HepG2 (cell line): ENCODE data around the gene PRDX3. TPM values are rescaled to one million over a fixed set of nuclear protein-coding genes. Genes with fewer than 3 reads are reported as not detected.

Source experiments
- ARNTL ChIP-seq: sonication (generic); formaldehyde crosslinking; IDR thresholded peaks from 2 replicates; pipeline ENCODE4 v1.4.0; 2020; ENCODE audit warnings: mild to moderate bottlenecking, missing genetic modification reagents
- ATF5 ChIP-seq: sonication (generic); formaldehyde crosslinking; IDR thresholded peaks from 2 replicates; pipeline ENCODE4 v1.4.0; 2020; ENCODE audit warnings: mild to moderate bottlenecking, low read depth, missing genetic modification reagents
- ATRX ChIP-seq: sonication (generic); formaldehyde crosslinking; IDR thresholded peaks from 2 replicates; pipeline ENCODE4 v1.4.0; 2020; ENCODE audit warnings: missing genetic modification reagents, borderline replicate concordance
- BRF2 ChIP-seq: sonication (generic); formaldehyde crosslinking; IDR thresholded peaks from 2 replicates; pipeline ENCODE4 v1.8.1; 2022; ENCODE audit warnings: mild to moderate bottlenecking, missing genetic modification reagents
- DBP ChIP-seq: sonication (generic); formaldehyde crosslinking; IDR thresholded peaks from 2 replicates; pipeline ENCODE4 v1.4.0; 2020; ENCODE audit warnings: missing genetic modification reagents; ENCODE audit errors: not compliant biosample characterization
- GMEB1 ChIP-seq: sonication (generic); formaldehyde crosslinking; IDR thresholded peaks from 2 replicates; pipeline ENCODE4 v1.5.1; 2020; ENCODE audit warnings: missing genetic modification reagents, mild to moderate bottlenecking, borderline replicate concordance
- HBP1 ChIP-seq: IDR thresholded peaks from 2 replicates; pipeline ENCODE4 v1.6.1; 2016; ENCODE audit warnings: low read depth, control low read depth
- MAFG ChIP-seq: sonication (generic); formaldehyde crosslinking; IDR thresholded peaks from 2 replicates; pipeline ENCODE4 v1.5.1; 2020; ENCODE audit warnings: mild to moderate bottlenecking, missing genetic modification reagents
- MLXIP ChIP-seq: sonication (generic); formaldehyde crosslinking; IDR thresholded peaks from 2 replicates; pipeline ENCODE4 v1.9.0; 2021; ENCODE audit warnings: missing genetic modification reagents, borderline replicate concordance
- PAF1 ChIP-seq: IDR thresholded peaks from 2 replicates; pipeline ENCODE4 v1.6.1; 2016; ENCODE audit warnings: missing genetic modification reagents, missing compliant biosample characterization
- PPARG ChIP-seq: conservative IDR thresholded peaks from 2 replicates; pipeline ENCODE4 v1.6.1; 2016; ENCODE audit warnings: missing biosample characterization, missing genetic modification reagents
- SUZ12 ChIP-seq: fragments of 150-350 bp; IDR thresholded peaks from 2 replicates; pipeline ENCODE4 v1.6.1; 2014; ENCODE audit warnings: low read depth, low read length
- TCF7 ChIP-seq: sonication (generic); IDR thresholded peaks from 2 replicates; pipeline ENCODE4 v1.6.1; 2016; ENCODE audit warnings: antibody characterized with exemption, low read depth
- ZNF557 ChIP-seq: sonication (generic); formaldehyde crosslinking; IDR thresholded peaks from 2 replicates; pipeline ENCODE4 v1.4.0; 2020; ENCODE audit warnings: missing genetic modification reagents
- ZNF580 ChIP-seq: IDR thresholded peaks from 2 replicates; pipeline ENCODE4 v1.6.1; 2016; ENCODE audit warnings: low read depth, borderline replicate concordance
- polyA plus RNA-seq, 8 experiments: library from polyadenylated mRNA; depleted of rRNA in 3 of 8; stranded (reverse) in 7 of 8; unstranded in 1 of 8; fragments of >200 nt; fragmentation: Illumina TruSeq in 4 of 8; extraction: Trizol in 4 of 8; gene quantifications; 2 replicates each; pipeline versions ENCODE4 v1.2.1 to v1.2.3, GENCODE V29; 2011 to 2016; ENCODE audit warnings: low read depth in 4 of 8, missing spikeins in 1 of 8, mixed read lengths in 1 of 8; ENCODE audit not compliant: insufficient read depth in 1 of 8
- total RNA-seq, 5 experiments: library from RNA; depleted of rRNA; stranded (reverse); fragments of >200 nt; fragmentation: Illumina TruSeq; extraction: Trizol; gene quantifications; 2 replicates each; pipeline ENCODE4 v1.2.3, GENCODE V29; 2016; ENCODE audit warnings: low read depth in 1 of 5

Gene PRDX3
- total and polyA plus RNA-seq, 2 of the 13 experiments (the other 11 are each of a cell fraction or from before 2014, with no cell fraction given), result 407 to 565 TPM

- TF ChIP-seq TCF7 (no peak), ATF5 (CRISPR knock-in tag) (no peak), ZNF557 (CRISPR knock-in tag) (0 out of 2 replicates have a peak, but pooled peaks have one; percentile 26), ZNF580 (CRISPR knock-in tag) (no peak), GMEB1 (CRISPR knock-in tag) (no peak), MLXIP (CRISPR knock-in tag) (no peak), MAFG (CRISPR knock-in tag) (no peak), HBP1 (CRISPR knock-in tag) (no peak), PPARG (CRISPR knock-in tag) (no peak), ATRX (CRISPR knock-in tag) (no peak), BRF2 (CRISPR knock-in tag) (0 out of 2 replicates have a peak, but pooled peaks have one; percentile 11), ARNTL (peak; percentile 40; the same call in 1 of the 2 replicates), PAF1 (CRISPR knock-in tag) (no peak), SUZ12 (no peak), DBP (CRISPR knock-in tag) (no peak)
Measured at GRCh38 chr10:119205894-119206602, 27.4 kb upstream of the PRDX3 start (continued).
